ENCODE measurements around the gene FOXO4.

- TF ChIP-seq EP300 (IDR thresholded peaks at IDR 0.05), result no peak
- no peak for TF ChIP-seq CTCF (IDR thresholded peaks at IDR 0.05)
- TF ChIP-seq POLR2A (IDR thresholded peaks at IDR 0.05; ENCODE audit: low read depth), result no peak
Observed at GRCh38 chrX:71107245-71107644, 11.6 kb downstream of the FOXO4 start.

Measured in esophagus muscularis mucosa (tissue), 4 donors.